ENCODE results near the gene B4GALNT1.

Gene B4GALNT1

GRCh38 chr12:57583008-57583831, 49.8 kb downstream of the B4GALNT1 start:
- DNase-seq = peak; percentile 64

- DNase-seq = no peak
These were observed 50.6 kb downstream of the B4GALNT1 start for GRCh38 chr12:57582440-57582839.

- DNase-seq = no peak
These were observed 51.2 kb downstream of the B4GALNT1 start for GRCh38 chr12:57581802-57582201.

- DNase-seq = no peak
These were observed 52.6 kb downstream of the B4GALNT1 start for GRCh38 chr12:57580466-57580795.

GRCh38 chr12:57579677-57580465, 53.1 kb downstream of the B4GALNT1 start:
- no peak for DNase-seq

GRCh38 chr12:57579011-57579410, 54.0 kb downstream of the B4GALNT1 start:
- DNase-seq = no peak

- no peak for DNase-seq
These were observed 54.8 kb downstream of the B4GALNT1 start for GRCh38 chr12:57577981-57578758.

- DNase-seq = no peak
These were observed 56.3 kb downstream of the B4GALNT1 start for GRCh38 chr12:57576613-57577160.

Measured in NCI-H1694 treated with DMSO at 0.1 percent for 48 hours (cell line).